H1 (cell line): ENCODE measurements around the gene HDAC11. TPM values are rescaled to one million over a fixed set of nuclear protein-coding genes. Genes with fewer than 3 reads are reported as not detected.
A peak's percentile ranks its signal among the peaks of the same experiment; 100 is the strongest.

Experiments used
- CTCF ChIA-PET: fragments of 300-600 bp; sonication (Branson Sonifier 250); formaldehyde crosslinking; loops from one replicate; lab custom pipeline; 2021; ENCODE audit not compliant: partially characterized antibody; lab: Charles Lee
- POLR2A ChIA-PET: fragments of 300-600 bp; sonication (Branson Sonifier 250); formaldehyde crosslinking; loops from one replicate; lab custom pipeline; 2021; ENCODE audit warnings: inconsistent platforms; ENCODE audit not compliant: partially characterized antibody; lab: Charles Lee
- DNase-seq, 2 experiments: peaks; one replicate each; pipeline versions ENCODE4 v3.0.0 to v3.0.0-alpha.2; 2010 to 2022; ENCODE audit warnings: low spot score in 2 of 2, low read depth in 1 of 2, mixed read lengths in 1 of 2
- FAIRE-seq: peaks from 2 replicates; lab custom pipeline; 2011; peaks lifted over from hg19 to GRCh38; lab: Jason Lieb, UNC
- H2AFZ ChIP-seq: 2 replicates; pipeline ENCODE4 v1.8.1; 2012; ENCODE audit warnings: low read length, inconsistent platforms
- H2AK5ac ChIP-seq: 2 replicates; pipeline ENCODE4 v1.6.1; 2013; ENCODE audit warnings: low read depth, low read length
- H2BK120ac ChIP-seq: replicated peaks from 2 replicates; pipeline ENCODE3; 2013; ENCODE audit warnings: low read depth, low read length, inconsistent platforms
- H2BK12ac ChIP-seq: 2 replicates; pipeline ENCODE4 v1.6.1; 2013; ENCODE audit warnings: low read depth, low read length
- H2BK15ac ChIP-seq: 2 replicates; pipeline ENCODE4 v1.6.1; 2013; ENCODE audit warnings: low read length
- H2BK20ac ChIP-seq: 2 replicates; pipeline ENCODE4 v1.6.1; 2013; ENCODE audit warnings: low read length
- H2BK5ac ChIP-seq: 2 replicates; pipeline ENCODE4 v1.6.1; 2013; ENCODE audit warnings: low read depth, low read length
- H3K14ac ChIP-seq: 2 replicates; pipeline ENCODE4 v1.6.1; 2013; ENCODE audit warnings: inconsistent platforms; ENCODE audit not compliant: insufficient read length
- H3K18ac ChIP-seq: 2 replicates; pipeline ENCODE4 v1.6.1; 2013; ENCODE audit warnings: low read length; ENCODE audit errors: extremely low read depth
- H3K23ac ChIP-seq: 2 replicates; pipeline ENCODE4 v1.6.1; 2013; ENCODE audit warnings: inconsistent platforms; ENCODE audit not compliant: insufficient read length
- H3K23me2 ChIP-seq: 2 replicates; pipeline ENCODE4 v1.6.1; 2013; ENCODE audit warnings: low read depth, low read length
- H3K27ac ChIP-seq: 2 replicates; pipeline ENCODE4 v1.6.1; 2011; ENCODE audit warnings: low read depth, low read length, inconsistent platforms
- H3K27me3 ChIP-seq, 4 experiments: replicated peaks in 1 of 4; 1 replicate in 1 of 4; 2 replicates in 3 of 4; pipeline versions ENCODE4 v1.6.1 to v1.8.1; 2011 to 2013; ENCODE audit warnings: low read length in 3 of 4, mild to moderate bottlenecking in 3 of 4, inconsistent platforms in 2 of 4, mixed read lengths in 2 of 4, moderate library complexity in 1 of 4; ENCODE audit not compliant: control insufficient read depth in 3 of 4, insufficient read depth in 3 of 4; ENCODE audit errors: extremely low read depth in 1 of 4
- H3K36me3 ChIP-seq, 4 experiments: 2 replicates each; pipeline versions ENCODE4 v1.6.1 to v1.8.1; 2011 to 2013; ENCODE audit warnings: mild to moderate bottlenecking in 4 of 4, low read length in 3 of 4, moderate library complexity in 2 of 4, control low read depth in 1 of 4, inconsistent platforms in 1 of 4; ENCODE audit not compliant: insufficient read depth in 4 of 4, control insufficient read depth in 2 of 4
- H3K4ac ChIP-seq: replicated peaks from 2 replicates; pipeline ENCODE3; 2013; ENCODE audit warnings: low read length, low read depth, mixed read lengths, inconsistent platforms; ENCODE audit not compliant: insufficient read length
- H3K4me1 ChIP-seq, 4 experiments: replicated peaks in 1 of 4; 1 replicate in 1 of 4; 2 replicates in 3 of 4; pipeline versions ENCODE4 v1.6.1 to v1.8.1; 2011 to 2013; ENCODE audit warnings: low read length in 3 of 4, inconsistent platforms in 2 of 4, mixed read lengths in 1 of 4; ENCODE audit not compliant: insufficient read depth in 4 of 4, control insufficient read depth in 3 of 4
- H3K4me2 ChIP-seq, 2 experiments: 2 replicates each; pipeline versions ENCODE4 v1.6.1 to v1.8.1; 2011 to 2013; ENCODE audit warnings: low read depth in 2 of 2, low read length in 2 of 2, control low read depth in 1 of 2, inconsistent platforms in 1 of 2, mild to moderate bottlenecking in 1 of 2; ENCODE audit not compliant: insufficient read depth in 1 of 2
- H3K4me3 ChIP-seq, 4 experiments: fragments of 200-600, 300-600 bp in 1 of 4; sonication (generic), shearing (Covaris generic), sonication (Bioruptor Twin) in 1 of 4; 2 replicates each; pipeline versions ENCODE4 v1.5.1 to v1.8.1; 2011 to 2016; ENCODE audit warnings: low read length in 4 of 4, low read depth in 3 of 4, control low read depth in 2 of 4, inconsistent platforms in 2 of 4, mild to moderate bottlenecking in 2 of 4, mixed read lengths in 1 of 4, moderate library complexity in 1 of 4; ENCODE audit not compliant: insufficient read depth in 2 of 4; ENCODE audit errors: extremely low read depth in 1 of 4
- H3K56ac ChIP-seq: replicated peaks from 2 replicates; pipeline ENCODE3; 2013; ENCODE audit warnings: low read depth, mild to moderate bottlenecking, mixed read lengths, low read length, inconsistent platforms; ENCODE audit not compliant: insufficient read length
- H3K79me1 ChIP-seq: 2 replicates; pipeline ENCODE4 v1.6.1; 2013; ENCODE audit warnings: low read depth, low read length, control low read depth
- H3K79me2 ChIP-seq, 2 experiments: 2 replicates each; pipeline versions ENCODE4 v1.6.1 to v1.8.1; 2012 to 2013; ENCODE audit warnings: low read length in 2 of 2, mild to moderate bottlenecking in 2 of 2, inconsistent platforms in 1 of 2; ENCODE audit not compliant: insufficient read depth in 2 of 2, control insufficient read depth in 1 of 2
- H3K9ac ChIP-seq, 4 experiments: replicated peaks in 1 of 4; 1 replicate in 1 of 4; 2 replicates in 3 of 4; pipeline versions ENCODE4 v1.6.1 to v1.8.1; 2011 to 2013; ENCODE audit warnings: low read depth in 3 of 4, low read length in 3 of 4, control low read depth in 2 of 4, mild to moderate bottlenecking in 2 of 4, moderate library complexity in 2 of 4, inconsistent platforms in 1 of 4; ENCODE audit errors: extremely low read depth in 1 of 4
- H3K9me3 ChIP-seq, 2 experiments: 2 replicates each; pipeline versions ENCODE4 v1.6.1 to v1.8.1; 2012 to 2013; ENCODE audit warnings: mild to moderate bottlenecking in 2 of 2, moderate library complexity in 2 of 2, control low read depth in 1 of 2, inconsistent platforms in 1 of 2, low read depth in 1 of 2, low read length in 1 of 2, mixed read lengths in 1 of 2; ENCODE audit not compliant: insufficient read depth in 2 of 2
- H4K20me1 ChIP-seq, 2 experiments: replicated peaks in 1 of 2; 2 replicates each; pipeline versions ENCODE3 to v1.8.1; 2011 to 2013; ENCODE audit warnings: inconsistent platforms in 2 of 2, low read length in 2 of 2, mild to moderate bottlenecking in 1 of 2; ENCODE audit not compliant: insufficient read depth in 2 of 2, control insufficient read depth in 1 of 2
- H4K5ac ChIP-seq: 2 replicates; pipeline ENCODE4 v1.6.1; 2013; ENCODE audit warnings: low read length, low read depth, mixed read lengths, inconsistent platforms; ENCODE audit not compliant: insufficient read length
- H4K8ac ChIP-seq: 2 replicates; pipeline ENCODE4 v1.8.0; 2013; ENCODE audit warnings: mild to moderate bottlenecking, moderate library complexity, low read length, inconsistent platforms; ENCODE audit not compliant: insufficient read depth; ENCODE audit errors: extremely low read depth
- H4K91ac ChIP-seq: replicated peaks from 2 replicates; pipeline ENCODE3; 2013; ENCODE audit warnings: low read length, mixed read lengths, inconsistent platforms; ENCODE audit not compliant: insufficient read length
- CEBPB ChIP-seq: IDR thresholded peaks from 2 replicates; pipeline ENCODE4 v1.6.1; 2012; ENCODE audit warnings: low read depth, low read length
- GTF2F1 ChIP-seq: IDR thresholded peaks from 2 replicates; pipeline ENCODE4 v1.6.1; 2012; ENCODE audit warnings: low read depth, low read length, improper control_type of control experiment, borderline replicate concordance
- KDM1A ChIP-seq: fragments of 200-600, 300-600 bp; sonication (generic); IDR thresholded peaks from 2 replicates; pipeline ENCODE4 v1.7.1; 2016; ENCODE audit warnings: mild to moderate bottlenecking, low read length, borderline replicate concordance
- MAFK ChIP-seq: IDR thresholded peaks from 2 replicates; pipeline ENCODE4 v1.6.1; 2012; ENCODE audit warnings: low read depth, mild to moderate bottlenecking, improper control_type of control experiment, low read length
- NRF1 ChIP-seq: IDR thresholded peaks from 2 replicates; pipeline ENCODE4 v1.6.1; 2011; ENCODE audit warnings: mild to moderate bottlenecking, low read depth, low read length, improper control_type of control experiment
- POLR2A ChIP-seq, 2 experiments: IDR thresholded peaks; 1 replicate in 1 of 2; 2 replicates in 1 of 2; pipeline ENCODE4 v1.6.1; 2011; ENCODE audit warnings: low read depth in 2 of 2, low read length in 2 of 2, mild to moderate bottlenecking in 2 of 2; ENCODE audit errors: control extremely low read depth in 1 of 2
- POU5F1 ChIP-seq: IDR thresholded peaks from 2 replicates; pipeline ENCODE4 v1.6.1; 2011; ENCODE audit warnings: low read depth, mild to moderate bottlenecking, low read length, moderate library complexity
- WGBS, 2 experiments: shearing (Covaris generic) in 1 of 2; methylation state at CpG; one replicate each; pipeline versions ENCODE4 v1.1.6 to v1.1.7; 2013 to 2015; ENCODE audit warnings: low lambda C conversion rate in 2 of 2, mixed read lengths in 2 of 2, inconsistent platforms in 1 of 2, low coverage in 1 of 2, missing lambda C conversion rate in 1 of 2; ENCODE audit not compliant: insufficient replicate concordance in 2 of 2, insufficient coverage in 1 of 2, insufficient read length in 1 of 2; ENCODE audit errors: extremely low coverage in 1 of 2, missing lambda C conversion rate in 1 of 2; 5-methylcytosine and 5-hydroxymethylcytosine counted together
- polyA plus RNA-seq, 7 experiments: library from polyadenylated mRNA; depleted of rRNA in 3 of 7; stranded (reverse) in 5 of 7; unstranded in 2 of 7; fragments of >200 nt in 5 of 7; fragments of 200-250 nt in 2 of 7; gene quantifications; 1 replicate in 5 of 7; 2 replicates in 1 of 7; 4 replicates in 1 of 7; pipeline versions ENCODE4 v1.2.1 to v1.2.3, GENCODE V29; 2011 to 2013; ENCODE audit warnings: missing spikeins in 2 of 7, mixed read lengths in 2 of 7
- total RNA-seq: library from RNA; stranded (reverse); fragmentation: NEBNext Ultra II Directional; extraction: Animal tissue kit (Norgen Biotek cat#: 25700); gene quantifications from 2 replicates; pipeline ENCODE4 v1.2.1, GENCODE V29; 2021
- TF ChIP-seq, protein P1 (sequence below), 3 experiments: IDR thresholded peaks; 1 replicate in 2 of 3; 2 replicates in 1 of 3; pipeline versions ENCODE4 v1.5.1 to v1.6.1; 2011; ENCODE audit warnings: low read length in 3 of 3, mild to moderate bottlenecking in 3 of 3, inconsistent platforms in 2 of 3, low read depth in 1 of 3, moderate library complexity in 1 of 3; ENCODE audit not compliant: insufficient read depth in 1 of 3; ENCODE audit errors: control extremely low read depth in 1 of 3
- TF ChIP-seq, protein P2 (sequence below): IDR thresholded peaks from 2 replicates; pipeline ENCODE4 v1.6.1; 2011; ENCODE audit warnings: low read depth, mild to moderate bottlenecking, low read length; ENCODE audit not compliant: insufficient read depth
- TF ChIP-seq, protein P3 (sequence below): IDR thresholded peaks from 2 replicates; pipeline ENCODE4 v1.6.1; 2011; ENCODE audit warnings: low read length, improper control_type of control experiment

The HDAC11 gene
- total and polyA plus RNA-seq, 2 of the 8 experiments (the other 6 are each of a cell fraction or from before 2014, with no cell fraction given), result 6.8 to 7.4 TPM

GRCh38 chr3:13507247-13507569 is 27.1 kb downstream of the HDAC11 start:
- no peak for DNase-seq
- no peaks in the 10 kb centered on the region; a peak in 1 of 7 replicates for H3K27me3 ChIP-seq
- H3K56ac ChIP-seq, result no peak overlapping the region
- no peak overlapping the region; the same call in 1 of the 2 replicates for H3K27ac ChIP-seq
- peaks cover 0 to 10% (median 3%) of the 10 kb centered on the region in 4 experiments; a peak in 1 of 7 replicates for H3K4me1 ChIP-seq
- H2AFZ ChIP-seq, result no peak overlapping the region
- no peak overlapping the region for H3K18ac ChIP-seq
- 0 out of 2 replicates have a peak overlapping the region, but pooled peaks have one; percentile 62 for H4K8ac ChIP-seq
- no peak overlapping the region for H3K14ac ChIP-seq
- H4K91ac ChIP-seq, result peak overlapping the region; percentile 14
- H3K23ac ChIP-seq, result no peak overlapping the region
- H2BK5ac ChIP-seq, result no peak overlapping the region
- no peaks in the 10 kb centered on the region for H4K20me1 ChIP-seq
- H2BK12ac ChIP-seq, result peak overlapping the region; percentile 77; the same call in 1 of the 2 replicates
- no peak overlapping the region for H3K4ac ChIP-seq
- H4K5ac ChIP-seq, result no peak overlapping the region
- no peak for FAIRE-seq
- no peak overlapping the region for H2BK15ac ChIP-seq
- no peaks in the 10 kb centered on the region for H3K79me1 ChIP-seq
- no peak overlapping the region for H2AK5ac ChIP-seq
- peak overlapping the region in 1 of 4 experiments; percentile 22; a peak in 1 of 7 replicates for H3K9ac ChIP-seq
- H3K4me3 ChIP-seq, result no peak overlapping the region
- H2BK120ac ChIP-seq, result no peak overlapping the region
- H3K23me2 ChIP-seq, result no peaks in the 10 kb centered on the region; the same call in 1 of the 2 replicates
- ChIA-PET CTCF (interaction anchor here (0.9 to 51.2 kb wide), 8 partner anchors 0 to 142 kb away, joined by 3 to 856 read pairs (median 4); partner anchors contain the start of gene FBLN2), POLR2A (interaction anchor here (1.3 kb wide), 1 partner anchor 145 kb away, joined by 3 read pairs; no protein-coding TSS in a partner anchor)
- no peaks in the 10 kb centered on the region for H3K79me2 ChIP-seq
- no peaks in the 10 kb centered on the region for H3K36me3 ChIP-seq
- no peak overlapping the region for H2BK20ac ChIP-seq
- H3K4me2 ChIP-seq, result no peak overlapping the region
- no peaks in the 10 kb centered on the region for H3K9me3 ChIP-seq
- 75% methylated on average over 3 of the region's 3 CpGs; no CpG with 5 or more reads in 1 of the 2 experiments for WGBS, 2 experiments
- no peak for TF ChIP-seq KDM1A
- TF ChIP-seq, protein P1, sequence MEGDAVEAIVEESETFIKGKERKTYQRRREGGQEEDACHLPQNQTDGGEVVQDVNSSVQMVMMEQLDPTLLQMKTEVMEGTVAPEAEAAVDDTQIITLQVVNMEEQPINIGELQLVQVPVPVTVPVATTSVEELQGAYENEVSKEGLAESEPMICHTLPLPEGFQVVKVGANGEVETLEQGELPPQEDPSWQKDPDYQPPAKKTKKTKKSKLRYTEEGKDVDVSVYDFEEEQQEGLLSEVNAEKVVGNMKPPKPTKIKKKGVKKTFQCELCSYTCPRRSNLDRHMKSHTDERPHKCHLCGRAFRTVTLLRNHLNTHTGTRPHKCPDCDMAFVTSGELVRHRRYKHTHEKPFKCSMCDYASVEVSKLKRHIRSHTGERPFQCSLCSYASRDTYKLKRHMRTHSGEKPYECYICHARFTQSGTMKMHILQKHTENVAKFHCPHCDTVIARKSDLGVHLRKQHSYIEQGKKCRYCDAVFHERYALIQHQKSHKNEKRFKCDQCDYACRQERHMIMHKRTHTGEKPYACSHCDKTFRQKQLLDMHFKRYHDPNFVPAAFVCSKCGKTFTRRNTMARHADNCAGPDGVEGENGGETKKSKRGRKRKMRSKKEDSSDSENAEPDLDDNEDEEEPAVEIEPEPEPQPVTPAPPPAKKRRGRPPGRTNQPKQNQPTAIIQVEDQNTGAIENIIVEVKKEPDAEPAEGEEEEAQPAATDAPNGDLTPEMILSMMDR (IDR thresholded peaks at IDR 0.05; ENCODE audit: control extremely low read depth in 1 of 3, insufficient read depth in 1 of 3, low read depth in 1 of 3, low read length in 3 of 3), result no peak
- no peak for TF ChIP-seq CEBPB
- no peak for TF ChIP-seq MAFK
- TF ChIP-seq GTF2F1, result no peak
- TF ChIP-seq, protein P2, sequence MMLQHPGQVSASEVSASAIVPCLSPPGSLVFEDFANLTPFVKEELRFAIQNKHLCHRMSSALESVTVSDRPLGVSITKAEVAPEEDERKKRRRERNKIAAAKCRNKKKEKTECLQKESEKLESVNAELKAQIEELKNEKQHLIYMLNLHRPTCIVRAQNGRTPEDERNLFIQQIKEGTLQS, result no peak
- TF ChIP-seq POU5F1, result no peak
- TF ChIP-seq, protein P3, sequence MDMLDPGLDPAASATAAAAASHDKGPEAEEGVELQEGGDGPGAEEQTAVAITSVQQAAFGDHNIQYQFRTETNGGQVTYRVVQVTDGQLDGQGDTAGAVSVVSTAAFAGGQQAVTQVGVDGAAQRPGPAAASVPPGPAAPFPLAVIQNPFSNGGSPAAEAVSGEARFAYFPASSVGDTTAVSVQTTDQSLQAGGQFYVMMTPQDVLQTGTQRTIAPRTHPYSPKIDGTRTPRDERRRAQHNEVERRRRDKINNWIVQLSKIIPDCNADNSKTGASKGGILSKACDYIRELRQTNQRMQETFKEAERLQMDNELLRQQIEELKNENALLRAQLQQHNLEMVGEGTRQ, result no peak
- no peak for TF ChIP-seq NRF1
- no peak for TF ChIP-seq POLR2A (IDR thresholded peaks at IDR 0.05; ENCODE audit: control extremely low read depth in 1 of 2, low read depth in 2 of 2, low read length in 2 of 2)
